Kidney epithelial cell (primary cell): ENCODE data around the gene ASCL5. TPM values are rescaled to one million over a fixed set of nuclear protein-coding genes. Genes with fewer than 3 reads are reported as not detected.

Source experiments
- DNase-seq: peaks from one replicate; pipeline ENCODE4 v3.0.0-alpha.2; 2010; ENCODE audit warnings: low read depth
- H3K27me3 ChIP-seq: 2 replicates; pipeline ENCODE4 v1.6.0; 2011; ENCODE audit warnings: low read length; ENCODE audit not compliant: control insufficient read depth, insufficient read depth
- H3K36me3 ChIP-seq: 2 replicates; pipeline ENCODE4 v1.5.1; 2011; ENCODE audit warnings: low read length; ENCODE audit not compliant: control insufficient read depth, insufficient read depth
- H3K4me3 ChIP-seq: 2 replicates; pipeline ENCODE4 v1.5.1; 2011; ENCODE audit warnings: low read depth, mild to moderate bottlenecking, control low read depth, low read length
- CTCF ChIP-seq: IDR thresholded peaks from 2 replicates; pipeline ENCODE4 v1.5.1; 2011; ENCODE audit warnings: mild to moderate bottlenecking, moderate library complexity, low read length, control low read depth, inconsistent platforms; ENCODE audit not compliant: insufficient read depth, poor library complexity, severe bottlenecking
- total RNA-seq: library from RNA; depleted of rRNA; stranded (reverse); fragments of >200 nt; gene quantifications from 2 replicates; pipeline ENCODE4 v1.2.3, GENCODE V29; 2015

Gene ASCL5
- total RNA-seq, 1 donor from 2014 or later = not detected

GRCh38 chr1:201136355-201137023 lies 9.5 kb upstream of the ASCL5 start:
- TF ChIP-seq CTCF = no peak
- Histone ChIP-seq H3K36me3 (no peaks in the 10 kb centered on the region), H3K4me3 (no peak overlapping the region)

GRCh38 chr1:201134405-201134804 lies 7.4 kb upstream of the ASCL5 start:
- DNase-seq = no peak
- Histone ChIP-seq H3K27me3 (no peaks in the 10 kb centered on the region), H3K36me3 (no peaks in the 10 kb centered on the region), H3K4me3 (no peak overlapping the region)
- no peak for TF ChIP-seq CTCF

More at GRCh38 chr1:201136355-201137023, 9.5 kb upstream of the ASCL5 start:
- DNase-seq = no peak
- no peaks in the 10 kb centered on the region for H3K27me3 ChIP-seq

GRCh38 chr1:201131398-201131797 lies 4.4 kb upstream of the ASCL5 start:
- no peak for TF ChIP-seq CTCF
- H3K4me3 ChIP-seq = no peak overlapping the region
- H3K27me3 ChIP-seq = peaks cover 2% of the 10 kb centered on the region
- no peak for DNase-seq
- no peaks in the 10 kb centered on the region for H3K36me3 ChIP-seq

- Histone ChIP-seq H3K36me3 (no peaks in the 10 kb centered on the region), H3K27me3 (peaks cover 9% of the 10 kb centered on the region), H3K4me3 (no peak overlapping the region)
- DNase-seq = no peak
- no peak for TF ChIP-seq CTCF
Observed at GRCh38 chr1:201128962-201129361, 2.0 kb upstream of the ASCL5 start.

- H3K36me3 ChIP-seq = no peaks in the 10 kb centered on the region
- TF ChIP-seq CTCF = no peak
Observed at GRCh38 chr1:201128476-201128875, 1.5 kb upstream of the ASCL5 start.

GRCh38 chr1:201127755-201128455 lies 921 bp upstream of the ASCL5 start:
- Histone ChIP-seq H3K36me3 (no peaks in the 10 kb centered on the region), H3K4me3 (no peak overlapping the region), H3K27me3 (peaks cover 12% of the 10 kb centered on the region)
- no peak for TF ChIP-seq CTCF
- DNase-seq = no peak

More at GRCh38 chr1:201128476-201128875, 1.5 kb upstream of the ASCL5 start:
- Histone ChIP-seq H3K27me3 (peaks cover 10% of the 10 kb centered on the region), H3K4me3 (no peak overlapping the region)
- DNase-seq = no peak
